VCaP (cell line): ENCODE measurements around the gene TRAFD1.
A peak's percentile ranks its signal among the peaks of the same experiment; 100 is the strongest.

Experiments used
- H3K27ac ChIP-seq: fragments of 450-650 bp; 2 replicates; pipeline ENCODE4 v1.5.1; 2017
- CTCF ChIP-seq: fragments of 450-650 bp; conservative IDR thresholded peaks from 2 replicates; pipeline ENCODE4 v1.5.1; 2017; ENCODE audit warnings: mild to moderate bottlenecking, moderate library complexity

The TRAFD1 gene

DNA sequence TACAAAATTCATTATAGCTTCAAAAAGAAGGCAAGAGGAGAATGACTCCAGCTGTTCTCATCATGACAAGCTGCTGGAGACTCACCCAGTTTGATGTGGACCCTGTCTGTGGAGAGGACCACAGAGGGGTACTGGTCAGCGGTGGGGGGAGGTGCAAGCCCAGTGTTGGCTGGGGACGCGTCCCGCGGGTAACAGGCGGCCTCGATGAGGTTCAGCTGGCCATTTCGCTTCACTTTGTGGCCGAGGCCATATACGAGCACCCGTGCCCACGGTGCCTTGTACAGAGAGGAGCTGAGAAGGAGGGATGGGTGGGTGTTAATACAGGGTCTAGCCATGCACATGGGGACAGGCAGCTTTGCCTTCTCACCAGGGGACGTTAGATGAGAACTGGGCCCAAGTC is 67.1 kb downstream of the TRAFD1 start:
- TF ChIP-seq CTCF = no peak
- peak overlapping the region; percentile 52; the same call in 1 of the 2 replicates for H3K27ac ChIP-seq

DNA sequence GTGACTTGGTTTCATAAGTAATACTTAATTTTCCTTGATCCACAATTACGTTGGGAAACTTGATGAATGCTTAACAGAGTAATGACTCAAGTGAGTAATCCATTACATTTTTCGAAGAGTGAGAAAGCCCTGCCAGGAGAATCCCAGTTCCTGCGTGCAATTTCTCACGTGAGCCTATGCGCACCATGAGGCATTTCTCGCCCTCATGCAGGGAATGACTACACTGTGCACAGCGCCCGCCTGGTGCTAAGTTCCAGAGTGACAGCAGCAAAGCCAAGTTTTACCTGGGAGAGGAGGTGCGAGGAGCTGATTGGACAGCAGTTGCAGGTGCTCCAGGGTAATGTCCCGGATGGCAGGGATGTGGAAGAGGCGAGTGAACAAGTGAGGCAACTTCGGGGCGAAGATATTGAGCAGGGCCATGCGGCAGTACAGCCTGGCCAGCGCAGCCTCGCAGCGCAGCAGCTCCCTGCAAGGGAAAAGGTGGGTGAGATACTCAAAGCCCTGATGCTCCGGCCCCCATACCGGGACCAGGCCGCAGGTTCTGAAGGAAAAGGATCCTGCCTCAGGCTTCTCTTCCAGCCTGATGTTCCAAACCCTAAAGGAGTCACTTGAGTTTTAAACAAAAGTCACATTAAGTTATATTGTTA is 69.4 kb downstream of the TRAFD1 start:
- no peak overlapping the region for H3K27ac ChIP-seq
- TF ChIP-seq CTCF = no peak

- H3K27ac ChIP-seq = no peak overlapping the region
- no peak for TF ChIP-seq CTCF
Measured at GRCh38 chr12:112196196-112196875, 71.0 kb downstream of the TRAFD1 start.

GRCh38 chr12:112198120-112198733 is 72.9 kb downstream of the TRAFD1 start:
- no peak overlapping the region for H3K27ac ChIP-seq
- TF ChIP-seq CTCF = peak; percentile 91

- H3K27ac ChIP-seq = no peak overlapping the region
- TF ChIP-seq CTCF = no peak
Measured at GRCh38 chr12:112199136-112199535, 73.8 kb downstream of the TRAFD1 start.
